Sigmoid colon (tissue), 7 donors: ENCODE results near the gene GPR137B. TPM values are rescaled to one million over a fixed set of nuclear protein-coding genes. Genes with fewer than 3 reads are reported as not detected.

Source experiments
- DNase-seq: peaks from one replicate; pipeline ENCODE4 v3.0.0-alpha.2; 2019
- H3K27ac ChIP-seq, 4 donors: fragments of 200-600 bp; sonication (generic); one replicate each; pipeline ENCODE4 v1.5.1; 2016 to 2019; ENCODE audit warnings: mild to moderate bottlenecking in 1 of 4
- H3K27me3 ChIP-seq, 3 donors: fragments of 200-600 bp; sonication (generic); one replicate each; pipeline ENCODE4 v1.5.1; 2019; ENCODE audit warnings: mild to moderate bottlenecking in 1 of 3
- H3K36me3 ChIP-seq, 4 donors: fragments of 200-600 bp; sonication (generic); one replicate each; pipeline ENCODE4 v1.5.1; 2016 to 2019
- H3K4me1 ChIP-seq, 4 donors: fragments of 200-600 bp; sonication (generic); one replicate each; pipeline ENCODE4 v1.5.1; 2017 to 2019
- H3K4me3 ChIP-seq, 4 donors: fragments of 200-600 bp; sonication (generic); one replicate each; pipeline ENCODE4 v1.5.1; 2017 to 2019; ENCODE audit warnings: mild to moderate bottlenecking in 2 of 4, moderate library complexity in 1 of 4
- H3K9me3 ChIP-seq, 4 donors: fragments of 200-600 bp in 3 of 4; sonication (generic) in 3 of 4; one replicate each; pipeline versions ENCODE4 v1.5.1 to v1.6.1; 2013 to 2019
- EP300 ChIP-seq, 4 donors: sonication (generic); formaldehyde crosslinking; IDR thresholded peaks; one replicate each; pipeline ENCODE4 v1.6.1; 2017; ENCODE audit warnings: antibody characterized with exemption in 4 of 4
- POLR2A ChIP-seq, 2 donors: fragments of 450-650 bp; IDR thresholded peaks; one replicate each; pipeline ENCODE4 v1.6.1; 2016; ENCODE audit warnings: antibody characterized with exemption in 2 of 2, mild to moderate bottlenecking in 2 of 2, moderate library complexity in 2 of 2
- POLR2AphosphoS5 ChIP-seq, 4 donors: sonication (generic); formaldehyde crosslinking; IDR thresholded peaks; one replicate each; pipeline ENCODE4 v1.6.1; 2017; ENCODE audit warnings: antibody characterized with exemption in 4 of 4
- WGBS, 2 donors: extraction: QIAGEN DNeasy Blood & Tissue Kit; methylation state at CpG; one replicate each; pipeline ENCODE4 v1.1.7; 2013; 5-methylcytosine and 5-hydroxymethylcytosine counted together
- intact Hi-C: fragments of 100-400 bp; cut with DNase I; formaldehyde crosslinking; loops from one replicate; pipeline ENCODE4 v1.15.1; 2023
- polyA plus RNA-seq, 3 donors: library from polyadenylated mRNA; stranded (reverse); fragments of 200-250 nt; gene quantifications; one replicate each; pipeline ENCODE4 v1.2.3, GENCODE V29; 2013
- total RNA-seq, 4 donors: library from RNA; depleted of rRNA; stranded (reverse); fragments of >200 nt; gene quantifications; one replicate each; pipeline ENCODE4 v1.1.0, GENCODE V29; 2016
- TF ChIP-seq, protein P1 (sequence below), 4 experiments: fragments of 450-650 bp in 3 of 4; fragments of 200-600 bp in 1 of 4; IDR thresholded peaks; one replicate each; pipeline ENCODE4 v1.5.1; 2016 to 2019; ENCODE audit warnings: antibody characterized with exemption in 4 of 4, mild to moderate bottlenecking in 3 of 4, moderate library complexity in 2 of 4
- donor health status: healthy with polysubstance abuse.
- donor health status: Bipolar disorder and iron deficiency.
- donor health status: healthy.

Gene GPR137B
- total and polyA plus RNA-seq, 7 donors: 6.0 to 25.5 (median 10.8) TPM

- WGBS, 2 donors: 82 to 83% methylated on average over 2 of the region's 2 CpGs
- DNase-seq: no peak
- intact Hi-C loops: no loop called here
- no peak for TF ChIP-seq POLR2A (IDR thresholded peaks at IDR 0.05)
- no peak for TF ChIP-seq EP300 (IDR thresholded peaks at IDR 0.05)
- TF ChIP-seq, protein P1, sequence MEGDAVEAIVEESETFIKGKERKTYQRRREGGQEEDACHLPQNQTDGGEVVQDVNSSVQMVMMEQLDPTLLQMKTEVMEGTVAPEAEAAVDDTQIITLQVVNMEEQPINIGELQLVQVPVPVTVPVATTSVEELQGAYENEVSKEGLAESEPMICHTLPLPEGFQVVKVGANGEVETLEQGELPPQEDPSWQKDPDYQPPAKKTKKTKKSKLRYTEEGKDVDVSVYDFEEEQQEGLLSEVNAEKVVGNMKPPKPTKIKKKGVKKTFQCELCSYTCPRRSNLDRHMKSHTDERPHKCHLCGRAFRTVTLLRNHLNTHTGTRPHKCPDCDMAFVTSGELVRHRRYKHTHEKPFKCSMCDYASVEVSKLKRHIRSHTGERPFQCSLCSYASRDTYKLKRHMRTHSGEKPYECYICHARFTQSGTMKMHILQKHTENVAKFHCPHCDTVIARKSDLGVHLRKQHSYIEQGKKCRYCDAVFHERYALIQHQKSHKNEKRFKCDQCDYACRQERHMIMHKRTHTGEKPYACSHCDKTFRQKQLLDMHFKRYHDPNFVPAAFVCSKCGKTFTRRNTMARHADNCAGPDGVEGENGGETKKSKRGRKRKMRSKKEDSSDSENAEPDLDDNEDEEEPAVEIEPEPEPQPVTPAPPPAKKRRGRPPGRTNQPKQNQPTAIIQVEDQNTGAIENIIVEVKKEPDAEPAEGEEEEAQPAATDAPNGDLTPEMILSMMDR (IDR thresholded peaks at IDR 0.05): no peak
- no peak for TF ChIP-seq POLR2AphosphoS5 (IDR thresholded peaks at IDR 0.05)
- H3K4me3 ChIP-seq: no peak overlapping the region
- no peaks in the 10 kb centered on the region for H3K4me1 ChIP-seq
- H3K27me3 ChIP-seq: no peaks in the 10 kb centered on the region
- H3K27ac ChIP-seq: no peak overlapping the region
- H3K9me3 ChIP-seq: no peaks in the 10 kb centered on the region
- H3K36me3 ChIP-seq: no peaks in the 10 kb centered on the region
Measured at GRCh38 chr1:236124965-236125364, 17.4 kb upstream of the GPR137B start.

DNA sequence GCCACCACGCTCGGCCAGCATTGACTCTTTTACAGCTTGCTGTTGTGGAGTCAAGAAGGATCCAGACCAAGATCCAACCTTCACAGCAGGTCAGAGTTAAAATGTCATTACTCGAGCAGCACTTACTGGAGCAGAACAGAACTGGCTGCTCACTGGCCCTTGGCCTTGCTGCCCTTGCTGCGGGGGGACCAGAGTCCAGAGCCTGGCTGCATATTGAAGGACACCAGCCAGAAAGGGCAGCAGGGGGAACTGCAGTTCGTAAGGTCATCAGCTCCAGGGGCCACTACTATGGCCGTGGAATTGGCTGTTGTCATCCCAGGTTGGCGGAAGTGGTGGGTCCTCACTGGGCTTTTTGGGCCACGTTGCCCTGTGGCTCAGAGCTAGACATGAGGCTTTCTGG is 15.3 kb upstream of the GPR137B start:
- H3K4me1 ChIP-seq: no peaks in the 10 kb centered on the region
- WGBS, 2 donors: 93 to 95% methylated on average over 8 of the region's 8 CpGs
- DNase-seq: no peak
- no peak overlapping the region for H3K27ac ChIP-seq
- H3K4me3 ChIP-seq: no peak overlapping the region
- H3K27me3 ChIP-seq: no peaks in the 10 kb centered on the region
- no peaks in the 10 kb centered on the region for H3K9me3 ChIP-seq
- intact Hi-C loops: no loop called here
- H3K36me3 ChIP-seq: no peaks in the 10 kb centered on the region
- TF ChIP-seq POLR2AphosphoS5 (IDR thresholded peaks at IDR 0.05): no peak

GRCh38 chr1:236128646-236129178 is 13.6 kb upstream of the GPR137B start:
- Histone ChIP-seq H3K36me3 (no peaks in the 10 kb centered on the region), H3K27me3 (no peaks in the 10 kb centered on the region), H3K4me1 (no peaks in the 10 kb centered on the region), H3K9me3 (no peaks in the 10 kb centered on the region), H3K27ac (no peak overlapping the region), H3K4me3 (no peak overlapping the region)
- intact Hi-C loops: no loop called here
- 87 to 90% methylated on average over 10 of the region's 10 CpGs for WGBS, 2 donors
- TF ChIP-seq POLR2AphosphoS5 (IDR thresholded peaks at IDR 0.05) (no peak), POLR2A (IDR thresholded peaks at IDR 0.05) (no peak), EP300 (IDR thresholded peaks at IDR 0.05) (no peak)
- TF ChIP-seq, protein P1 (IDR thresholded peaks at IDR 0.05): no peak
- no peak for DNase-seq

- Histone ChIP-seq H3K4me3 (no peak overlapping the region), H3K27ac (no peak overlapping the region), H3K4me1 (no peaks in the 10 kb centered on the region), H3K27me3 (no peaks in the 10 kb centered on the region), H3K36me3 (no peaks in the 10 kb centered on the region), H3K9me3 (no peaks in the 10 kb centered on the region)
- WGBS, 2 donors: 71 to 85% methylated on average over 5 of the region's 5 CpGs
- TF ChIP-seq POLR2AphosphoS5 (IDR thresholded peaks at IDR 0.05) (no peak), POLR2A (IDR thresholded peaks at IDR 0.05) (no peak), EP300 (IDR thresholded peaks at IDR 0.05) (no peak)
- TF ChIP-seq, protein P1 (IDR thresholded peaks at IDR 0.05): no peak
- intact Hi-C loops: no loop called here
- DNase-seq: no peak
Measured at GRCh38 chr1:236129306-236129705, 13.0 kb upstream of the GPR137B start.

DNA sequence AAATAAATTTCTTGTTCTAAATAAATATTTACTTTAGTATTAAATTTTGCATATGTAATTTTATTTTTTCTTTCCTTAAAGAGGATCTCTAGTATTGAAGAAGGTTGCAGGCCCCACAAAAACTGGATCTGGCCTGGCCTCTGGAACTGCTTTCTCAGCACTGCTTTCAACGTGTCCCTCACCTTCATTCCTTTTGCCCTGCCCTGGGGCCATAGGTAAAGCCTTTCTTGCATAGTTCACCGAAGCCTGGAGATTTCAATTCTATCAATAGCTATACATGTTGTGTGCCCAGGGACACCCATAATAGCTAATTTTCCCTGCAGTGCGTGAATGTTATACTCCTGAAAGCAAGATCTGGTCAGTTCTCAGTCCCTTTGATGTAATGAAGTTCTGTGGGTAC is 12.0 kb upstream of the GPR137B start:
- 91 to 92% methylated on average over 3 of the region's 3 CpGs for WGBS, 2 donors
- TF ChIP-seq, protein P1 (IDR thresholded peaks at IDR 0.05): no peak
- TF ChIP-seq POLR2AphosphoS5 (IDR thresholded peaks at IDR 0.05): no peak
- H3K4me1 ChIP-seq: no peaks in the 10 kb centered on the region
- no peaks in the 10 kb centered on the region for H3K36me3 ChIP-seq
- no peak overlapping the region for H3K27ac ChIP-seq
- H3K9me3 ChIP-seq: no peaks in the 10 kb centered on the region
- intact Hi-C loops: no loop called here
- no peak overlapping the region for H3K4me3 ChIP-seq
- no peaks in the 10 kb centered on the region for H3K27me3 ChIP-seq
- no peak for DNase-seq
